GM12891 (cell line): ENCODE measurements around the gene HPS3.

Source experiments
- PAX5 ChIP-seq: IDR thresholded peaks from 2 replicates; pipeline ENCODE4 v1.6.1; 2011; ENCODE audit warnings: low read length, moderate library complexity, mild to moderate bottlenecking; ENCODE audit not compliant: insufficient read depth, severe bottlenecking
- POLR2A ChIP-seq: IDR thresholded peaks from 2 replicates; pipeline ENCODE4 v1.6.1; 2011; ENCODE audit warnings: low read depth, low read length, control low read depth
- POLR2AphosphoS5 ChIP-seq: IDR thresholded peaks from 2 replicates; pipeline ENCODE4 v1.6.1; 2011; ENCODE audit warnings: low read depth, low read length, control low read depth
- POU2F2 ChIP-seq: IDR thresholded peaks from 2 replicates; pipeline ENCODE4 v1.6.1; 2011; ENCODE audit warnings: low read depth, mild to moderate bottlenecking, control low read depth, low read length, moderate library complexity
- SPI1 ChIP-seq: IDR thresholded peaks from 2 replicates; pipeline ENCODE4 v1.6.1; 2011; ENCODE audit warnings: low read depth, low read length, control low read depth
- TAF1 ChIP-seq: IDR thresholded peaks from 2 replicates; pipeline ENCODE4 v1.6.1; 2011; ENCODE audit warnings: low read depth, low read length, control low read depth

DNA sequence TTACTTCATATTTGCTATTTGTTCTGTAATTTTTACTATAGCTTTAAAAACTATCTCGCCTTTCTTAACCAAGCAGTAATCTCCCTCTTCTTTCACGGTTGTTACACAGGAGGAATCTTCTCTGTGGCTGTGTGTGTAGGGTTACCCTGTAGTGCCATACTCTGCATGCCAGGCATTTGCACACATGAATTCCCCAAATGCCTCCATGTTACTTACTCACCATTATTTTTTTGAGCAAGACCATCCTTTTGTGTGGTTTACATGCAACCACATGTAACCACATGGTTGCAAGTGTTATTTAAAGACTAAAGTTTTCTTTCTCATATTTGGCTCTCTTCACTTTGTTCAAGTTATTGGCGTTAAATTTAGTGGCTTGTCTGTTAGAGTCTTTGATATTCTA lies 45.5 kb downstream of the HPS3 start:
- TF ChIP-seq PAX5 (no peak), POLR2AphosphoS5 (no peak), POLR2A (no peak), TAF1 (no peak), SPI1 (no peak), POU2F2 (no peak)
